ENCODE data around the gene ANKRD27.

DNA sequence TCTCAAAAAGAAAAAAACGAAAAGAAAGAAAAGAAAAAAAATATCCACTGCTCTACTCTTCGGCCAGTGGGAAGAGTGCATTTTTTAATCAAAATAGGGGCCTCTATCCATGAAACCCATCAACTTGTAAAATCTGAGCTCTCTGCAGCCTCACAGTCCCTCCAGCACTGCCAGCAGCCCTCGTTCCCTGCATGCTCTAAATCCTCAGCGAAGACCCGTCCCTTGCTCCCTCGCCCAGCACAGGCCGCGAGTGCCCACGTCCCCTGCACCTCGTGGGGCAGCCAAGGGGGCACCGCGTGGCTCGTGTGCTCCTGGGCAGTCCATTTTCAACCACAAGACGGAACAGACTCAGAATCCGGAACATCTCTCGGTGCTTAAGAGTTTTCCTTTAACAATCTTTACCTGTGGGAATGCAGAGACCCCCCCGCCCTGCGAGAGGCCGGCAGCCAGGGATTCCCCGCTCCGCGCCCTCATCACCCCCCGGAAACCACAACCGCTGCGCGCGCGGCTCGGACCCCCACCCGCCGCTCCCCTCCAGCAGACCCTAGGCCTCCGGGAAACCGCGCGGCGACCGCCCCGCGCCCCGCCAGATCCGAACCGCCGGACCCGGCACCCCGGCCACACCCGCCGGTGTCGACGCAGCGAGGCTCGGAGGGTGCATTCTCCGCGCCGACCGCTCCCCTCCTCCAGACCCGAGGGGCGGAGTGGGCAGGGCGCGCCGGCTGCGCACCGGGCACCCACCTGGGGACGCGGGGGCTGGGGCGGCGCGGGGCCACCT is 638 bp downstream of the ANKRD27 start:
- TF ChIP-seq EZH2 (IDR thresholded peaks at IDR 0.05; ENCODE audit: borderline replicate concordance, low read length) (no peak), CTCF (conservative IDR thresholded peaks at IDR 0.05 in 1 of 2, IDR thresholded peaks at IDR 0.05 in 1 of 2; ENCODE audit: extremely low read depth in 1 of 2, insufficient read depth in 1 of 2, low read depth in 1 of 2, low read length in 2 of 2) (no peak)

Data from mammary epithelial cell (primary cell).